ENCODE results near the gene TEX2.

Gene TEX2

GRCh38 chr17:64270885-64271284 lies 7.8 kb upstream of the TEX2 start:
- DNase-seq (ENCODE audit: insufficient read length, low spot score) (no peak), FAIRE-seq (peak; percentile 52)

GRCh38 chr17:64269687-64270649 lies 6.9 kb upstream of the TEX2 start:
- FAIRE-seq (no peak), DNase-seq (ENCODE audit: insufficient read length, low spot score) (no peak)

- FAIRE-seq (no peak), DNase-seq (ENCODE audit: insufficient read length, low spot score) (no peak)
Observed at GRCh38 chr17:64264891-64265290, 1.8 kb upstream of the TEX2 start.

- DNase-seq (ENCODE audit: insufficient read length, low spot score), result peak; percentile 49
- peak; percentile 78 for FAIRE-seq
Observed at GRCh38 chr17:64262198-64262999, 661 bp downstream of the TEX2 start.

GRCh38 chr17:64261417-64262145 lies 1.5 kb downstream of the TEX2 start:
- FAIRE-seq, result no peak
- no peak for DNase-seq (ENCODE audit: insufficient read length, low spot score)

- no peak for FAIRE-seq
Observed at GRCh38 chr17:64260886-64261285, 2.2 kb downstream of the TEX2 start.

GRCh38 chr17:64259922-64260321 lies 3.1 kb downstream of the TEX2 start:
- FAIRE-seq, result no peak

More at GRCh38 chr17:64260886-64261285, 2.2 kb downstream of the TEX2 start:
- DNase-seq (ENCODE audit: insufficient read length, low spot score), result no peak

GRCh38 chr17:64259426-64259825 lies 3.6 kb downstream of the TEX2 start:
- FAIRE-seq, result no peak

More at GRCh38 chr17:64259922-64260321, 3.1 kb downstream of the TEX2 start:
- no peak for DNase-seq (ENCODE audit: insufficient read length, low spot score)

GRCh38 chr17:64256913-64257807 lies 5.9 kb downstream of the TEX2 start:
- FAIRE-seq (no peak), DNase-seq (ENCODE audit: insufficient read length, low spot score) (no peak)

More at GRCh38 chr17:64259426-64259825, 3.6 kb downstream of the TEX2 start:
- no peak for DNase-seq (ENCODE audit: insufficient read length, low spot score)

- FAIRE-seq, result no peak
- no peak for DNase-seq (ENCODE audit: insufficient read length, low spot score)
Observed at GRCh38 chr17:64255764-64256163, 7.3 kb downstream of the TEX2 start.

GRCh38 chr17:64254755-64255154 lies 8.3 kb downstream of the TEX2 start:
- no peak for FAIRE-seq
- DNase-seq (ENCODE audit: insufficient read length, low spot score), result no peak

GRCh38 chr17:64253470-64253869 lies 9.6 kb downstream of the TEX2 start:
- FAIRE-seq (no peak), DNase-seq (ENCODE audit: insufficient read length, low spot score) (no peak)

- no peak for DNase-seq (ENCODE audit: insufficient read length, low spot score)
- FAIRE-seq, result no peak
Observed at GRCh38 chr17:64252831-64253230, 10.2 kb downstream of the TEX2 start.

GRCh38 chr17:64250233-64250835 lies 12.7 kb downstream of the TEX2 start:
- DNase-seq (ENCODE audit: insufficient read length, low spot score) (no peak), FAIRE-seq (no peak)

- DNase-seq (ENCODE audit: insufficient read length, low spot score) (no peak), FAIRE-seq (no peak)
Observed at GRCh38 chr17:64247836-64248235, 15.2 kb downstream of the TEX2 start.

- no peak for DNase-seq (ENCODE audit: insufficient read length, low spot score)
- FAIRE-seq, result no peak
Observed at GRCh38 chr17:64245218-64246145, 17.6 kb downstream of the TEX2 start.

- DNase-seq (ENCODE audit: insufficient read length, low spot score) (no peak), FAIRE-seq (no peak)
Observed at GRCh38 chr17:64244165-64244564, 18.9 kb downstream of the TEX2 start.

- FAIRE-seq (no peak), DNase-seq (ENCODE audit: insufficient read length, low spot score) (no peak)
Observed at GRCh38 chr17:64243340-64243739, 19.7 kb downstream of the TEX2 start.

All from GM19239 (cell line).